ENCODE measurements around the gene PHACTR1. TPM values are rescaled to one million over a fixed set of nuclear protein-coding genes. Genes with fewer than 3 reads are reported as not detected.
"Not testable (repeated sequence)": the region's sequence is repeated elsewhere in the genome, so short reads cannot be mapped to it uniquely, and the experiment has no call there.

PHACTR1 gene
- total RNA-seq, 1 donor from 2014 or later: 7.9 TPM

DNA sequence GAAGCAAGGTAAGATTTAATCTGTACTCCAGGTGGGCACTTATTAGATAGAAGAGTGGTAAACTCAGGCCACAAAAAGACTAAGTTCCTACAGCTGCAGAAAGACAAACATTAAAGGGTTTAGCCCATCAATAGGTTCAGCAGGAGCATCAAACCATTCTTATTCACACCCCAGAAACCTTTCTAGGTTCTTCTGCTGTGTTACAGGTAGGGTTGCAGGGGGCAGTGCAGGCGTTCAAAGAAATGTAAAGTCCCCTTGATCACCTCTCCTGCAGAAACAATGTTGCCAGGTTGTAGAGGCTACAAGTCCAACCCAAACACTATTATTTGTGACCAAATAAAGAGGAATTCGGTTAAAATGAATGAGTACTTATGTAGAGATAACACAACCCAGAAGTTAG is 31.8 kb downstream of the PHACTR1 start:
- ATAC-seq: no peak
- DNase-seq (ENCODE audit: low spot score): no peak
- intact Hi-C loops (cut with DNase I): no loop called here

DNA sequence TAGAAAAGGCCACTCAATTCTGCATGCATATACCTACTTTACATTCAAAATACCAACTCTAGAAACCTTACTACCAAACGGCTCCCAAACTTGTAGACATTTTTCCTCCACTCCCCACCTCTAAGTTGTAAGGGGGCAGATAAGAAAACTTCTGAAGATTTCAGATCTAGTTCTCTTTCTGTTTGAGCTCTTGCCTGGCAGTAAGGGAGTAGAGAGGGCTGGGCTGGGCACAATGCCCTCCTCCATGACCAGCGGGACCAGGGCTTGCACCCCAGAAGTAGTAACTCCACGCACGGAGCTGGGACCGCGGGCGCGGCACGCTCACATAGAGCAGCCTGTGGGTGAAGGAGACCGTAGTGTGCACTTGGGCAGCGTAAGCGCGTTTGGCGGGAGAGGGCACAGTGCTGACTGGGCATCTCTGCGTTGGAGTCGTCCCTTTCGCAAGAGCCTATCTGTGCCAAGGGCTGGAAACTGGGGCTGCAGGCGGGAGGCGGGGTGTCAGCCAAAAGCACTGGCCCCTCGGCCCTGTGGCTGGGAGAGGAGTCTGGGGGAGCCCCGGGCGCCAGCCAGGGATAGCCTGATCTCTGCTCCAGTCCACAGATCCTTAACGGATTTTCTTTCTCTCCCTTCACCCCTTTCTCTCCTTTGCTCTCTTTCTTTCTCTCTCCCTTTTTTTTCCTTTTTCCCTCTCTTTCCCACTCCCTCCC is 32.4 kb downstream of the PHACTR1 start:
- intact Hi-C loops (cut with DNase I): no loop called here
- DNase-seq (ENCODE audit: low spot score): no peak
- ATAC-seq: no peak

GRCh38 chr6:12749531-12750379 is 33.2 kb downstream of the PHACTR1 start:
- ATAC-seq: no peak
- intact Hi-C loops (cut with DNase I): no loop called here
- no peak for DNase-seq (ENCODE audit: low spot score)

GRCh38 chr6:12750416-12750815 is 33.8 kb downstream of the PHACTR1 start:
- no peak for ATAC-seq
- no peak for DNase-seq (ENCODE audit: low spot score)
- intact Hi-C loops (cut with DNase I): no loop called here

DNA sequence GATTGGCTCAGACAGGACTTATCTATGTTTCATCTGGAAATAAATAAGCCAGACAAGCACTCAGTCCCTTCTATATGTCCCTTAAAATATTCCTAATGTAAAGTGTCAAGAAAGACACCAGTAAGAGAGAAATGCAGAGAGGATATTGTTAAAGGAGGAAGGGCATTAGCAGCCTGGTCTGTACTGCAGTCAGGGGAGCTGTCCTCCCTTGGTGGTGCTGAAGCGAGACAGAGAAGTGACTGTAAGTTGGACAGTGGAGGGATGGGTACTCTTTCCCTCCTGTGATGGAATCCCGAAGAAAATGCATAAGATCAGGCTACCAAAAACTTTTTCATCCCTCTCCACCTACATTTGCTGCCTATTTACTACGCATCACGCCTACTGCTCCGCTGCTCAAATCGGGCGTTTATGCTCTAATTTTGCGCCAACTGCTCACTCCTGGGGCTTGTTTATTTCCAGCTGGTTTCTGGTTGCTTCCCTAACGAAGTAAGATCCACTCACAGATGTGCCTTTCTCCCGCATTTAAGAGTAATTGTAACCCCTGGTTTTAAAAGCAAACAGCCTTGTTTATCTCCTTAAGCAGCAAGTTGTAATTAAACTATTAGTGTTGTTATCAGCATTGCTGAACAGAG is 35.2 kb downstream of the PHACTR1 start:
- peak; percentile 66 for DNase-seq (ENCODE audit: low spot score)
- intact Hi-C loops (cut with DNase I): no loop called here
- peak; percentile 42 for ATAC-seq

DNA sequence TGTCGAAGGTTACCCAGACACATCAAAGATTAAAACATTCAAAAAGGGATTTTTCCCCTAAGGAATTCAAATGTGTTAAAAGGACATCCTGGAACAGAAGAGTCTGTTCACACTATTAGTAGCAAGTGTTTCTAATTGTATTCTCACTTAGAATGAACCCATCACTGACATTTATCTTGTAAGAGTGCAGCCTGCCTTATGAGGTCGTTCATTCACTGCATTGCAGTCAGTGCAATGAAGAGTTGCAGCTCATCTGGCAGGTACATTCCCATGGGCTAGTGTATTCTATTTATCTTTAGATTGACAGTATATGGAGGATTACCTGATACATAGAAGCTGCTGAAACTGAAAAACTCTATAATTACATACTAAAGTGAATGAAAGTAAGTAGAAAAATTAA is 36.5 kb downstream of the PHACTR1 start:
- DNase-seq (ENCODE audit: low spot score): no peak
- ATAC-seq: no peak
- intact Hi-C loops (cut with DNase I): no loop called here

DNA sequence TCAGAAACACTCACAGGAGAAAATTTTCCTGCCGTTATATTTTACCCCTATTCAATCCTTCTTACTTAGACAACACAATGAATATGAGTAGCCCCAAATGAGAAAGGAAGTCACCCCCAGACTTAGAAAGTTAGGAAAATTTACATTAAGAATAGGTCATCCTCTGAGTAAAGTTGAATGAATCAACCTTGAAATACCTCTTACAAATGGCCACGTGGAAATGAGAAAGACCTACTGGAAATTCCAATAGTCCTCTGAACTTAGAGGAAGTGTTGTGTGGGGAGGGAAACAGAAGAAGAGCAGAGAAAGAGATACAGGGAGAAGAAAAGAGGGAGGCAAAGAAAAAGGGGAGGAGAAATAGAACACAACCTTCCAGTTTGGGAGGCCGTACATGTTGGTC is 43.7 kb downstream of the PHACTR1 start:
- intact Hi-C loops (cut with DNase I): no loop called here
- DNase-seq (ENCODE audit: low spot score) (no peak), ATAC-seq (no peak)

DNA sequence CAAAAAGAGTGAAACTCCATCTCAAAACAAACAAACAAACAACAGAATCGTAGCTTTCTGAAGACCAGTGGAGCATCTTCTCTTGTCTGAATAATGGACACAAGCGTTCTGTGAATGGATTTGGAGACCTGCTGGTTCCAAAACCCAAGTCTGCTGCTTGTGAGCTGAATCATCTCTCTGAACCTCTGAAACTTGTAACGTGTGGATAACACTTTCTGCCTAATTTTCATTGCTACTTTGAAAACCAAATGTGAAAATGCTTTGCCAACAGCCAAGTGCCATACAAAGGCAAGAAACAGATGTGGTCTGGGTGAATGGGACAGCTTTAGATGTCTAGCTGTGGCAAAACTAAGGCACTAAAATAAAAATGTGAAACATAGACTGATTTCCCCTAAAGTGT is 44.3 kb downstream of the PHACTR1 start:
- intact Hi-C loops (cut with DNase I): no loop called here
- ATAC-seq: no peak

DNA sequence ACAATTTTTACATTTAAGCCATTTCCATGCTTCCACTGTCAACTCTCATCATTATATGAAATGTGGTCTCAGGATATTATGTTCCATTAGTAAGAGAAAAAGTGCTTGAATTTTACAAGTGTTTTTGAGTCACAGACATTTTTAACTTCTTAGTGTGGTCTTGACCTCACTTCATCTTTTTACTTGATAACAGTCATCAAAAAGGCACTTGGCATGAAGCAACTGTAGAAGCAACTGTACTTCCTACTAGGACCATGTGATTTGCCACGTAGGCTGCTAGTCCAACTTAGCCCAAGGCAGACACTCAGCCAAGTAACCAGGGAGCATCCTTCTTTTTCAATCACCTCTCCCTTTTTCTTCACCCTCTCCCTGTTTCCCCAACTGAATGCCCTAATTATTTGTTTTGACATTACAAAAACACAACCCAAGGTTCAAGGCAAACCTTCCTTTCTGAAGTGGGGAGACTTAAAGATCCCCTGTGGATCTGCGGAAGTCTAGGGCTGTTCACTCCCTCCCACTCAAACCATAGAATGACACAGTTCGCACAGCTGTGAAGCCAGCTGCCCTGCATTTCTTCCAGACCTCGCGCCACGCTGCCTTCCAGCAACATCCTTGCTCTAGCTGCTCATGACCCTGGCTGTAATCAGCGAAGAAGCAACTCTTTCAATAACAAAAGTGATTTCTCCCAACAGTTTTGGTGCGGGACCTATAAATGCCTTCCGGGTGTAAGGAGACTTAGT is 45.0 kb downstream of the PHACTR1 start:
- DNase-seq (ENCODE audit: low spot score) (no peak), ATAC-seq (no peak)
- intact Hi-C loops (cut with DNase I): no loop called here

More for the DNA sequence above, 44.3 kb downstream of the PHACTR1 start:
- DNase-seq (ENCODE audit: low spot score): no peak

- ATAC-seq; DNase-seq (ENCODE audit: low spot score); intact Hi-C loops (cut with DNase I): not testable (repeated sequence)
Observed at GRCh38 chr6:12762731-12763434, 46.3 kb downstream of the PHACTR1 start.

GRCh38 chr6:12766365-12766764 is 49.8 kb downstream of the PHACTR1 start:
- ATAC-seq (no peak), DNase-seq (ENCODE audit: low spot score) (no peak)
- intact Hi-C loops (cut with DNase I): no loop called here

DNA sequence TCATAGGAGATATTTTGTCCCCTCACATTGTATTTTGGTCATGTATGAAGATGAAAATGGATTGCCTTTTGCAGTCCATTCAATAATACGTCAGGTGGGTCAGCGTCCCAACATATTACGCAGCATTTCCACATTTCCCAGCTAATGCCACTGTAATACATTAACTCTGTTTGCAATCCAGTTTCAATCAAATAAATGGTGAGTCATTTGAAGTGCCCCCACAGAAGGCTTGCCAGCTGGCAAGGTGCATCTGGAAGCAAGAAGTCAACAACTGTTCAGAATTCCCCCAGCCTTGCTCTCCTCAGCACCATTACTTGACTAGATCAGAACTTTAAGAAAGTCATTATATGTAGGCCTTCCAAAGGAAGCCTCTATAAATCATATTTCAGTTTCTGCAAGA is 50.4 kb downstream of the PHACTR1 start:
- intact Hi-C loops (cut with DNase I): no loop called here
- ATAC-seq: no peak

DNA sequence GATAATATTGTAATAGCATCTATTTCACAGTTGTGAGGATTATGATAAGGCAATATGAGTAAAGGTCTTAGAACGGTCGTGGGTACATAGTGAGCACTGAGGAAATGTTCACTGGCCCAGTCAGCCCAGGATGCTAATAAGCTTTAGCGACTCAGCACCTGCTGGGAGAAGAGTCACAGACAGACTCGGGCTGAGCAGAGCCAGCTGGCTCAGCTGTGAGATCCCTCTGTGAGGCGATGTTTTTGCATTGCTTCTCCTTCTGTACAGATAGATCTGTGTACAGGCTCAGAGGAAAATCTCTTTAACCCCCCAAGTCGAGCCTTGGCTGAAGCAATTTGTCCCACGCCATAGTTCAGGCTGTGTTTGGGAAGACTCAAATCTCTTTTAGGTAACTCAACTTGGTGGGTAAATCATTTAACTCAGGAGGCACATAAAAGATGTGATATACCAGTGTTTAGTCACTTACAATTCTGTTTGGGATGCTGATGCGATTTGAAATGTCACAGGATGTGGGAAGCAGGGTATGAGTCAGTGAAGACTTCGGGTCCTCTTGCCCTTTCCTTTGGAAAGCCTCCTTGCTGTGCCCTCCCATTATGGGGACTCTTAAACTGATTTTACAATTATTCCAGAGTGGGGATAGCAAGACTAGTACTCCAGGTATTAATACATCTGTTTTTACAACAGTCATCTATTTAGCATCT is 53.1 kb downstream of the PHACTR1 start:
- intact Hi-C loops (cut with DNase I): no loop called here
- ATAC-seq (no peak), DNase-seq (ENCODE audit: low spot score) (no peak)

More for the DNA sequence above, 50.4 kb downstream of the PHACTR1 start:
- no peak for DNase-seq (ENCODE audit: low spot score)

DNA sequence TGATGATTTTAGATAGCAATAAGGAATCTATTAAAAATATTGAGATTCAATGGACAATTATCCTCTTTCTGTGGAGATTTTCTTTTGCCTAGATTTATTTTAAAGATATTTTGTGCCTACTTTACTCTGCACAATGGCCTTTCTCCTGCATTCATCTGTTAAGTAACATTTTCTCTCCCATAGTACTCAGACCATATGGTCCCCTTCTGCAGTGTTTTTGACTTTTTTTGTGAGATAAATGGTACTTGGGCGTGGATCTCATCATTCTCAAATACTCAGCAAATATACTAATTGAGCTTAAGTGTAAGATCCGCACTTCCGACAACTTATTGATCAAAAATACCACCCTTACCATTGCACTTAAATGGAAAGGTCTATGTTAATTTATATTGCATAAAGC is 55.8 kb downstream of the PHACTR1 start:
- DNase-seq (ENCODE audit: low spot score) (no peak), ATAC-seq (no peak)
- intact Hi-C loops (cut with DNase I): no loop called here

DNA sequence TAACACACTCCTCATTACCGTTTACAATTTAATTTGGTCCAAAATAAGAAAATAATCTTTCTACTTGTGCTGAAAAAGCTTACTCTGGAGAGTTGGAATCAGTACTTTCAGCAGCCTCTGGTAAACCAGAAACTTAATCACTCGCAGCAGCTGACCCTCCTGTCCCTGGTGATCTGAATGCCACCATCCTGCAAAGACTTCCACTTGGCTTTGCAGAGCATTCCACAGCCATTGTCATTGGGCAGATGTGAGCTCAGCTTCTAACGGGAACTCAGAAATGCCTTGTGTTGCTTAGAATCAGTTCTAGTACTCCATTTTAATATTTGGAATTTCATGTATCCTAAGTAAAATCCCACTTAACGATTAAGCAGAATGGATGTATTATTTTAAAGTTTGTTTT is 59.7 kb downstream of the PHACTR1 start:
- no peak for ATAC-seq
- no peak for DNase-seq (ENCODE audit: low spot score)
- intact Hi-C loops (cut with DNase I): no loop called here

DNA sequence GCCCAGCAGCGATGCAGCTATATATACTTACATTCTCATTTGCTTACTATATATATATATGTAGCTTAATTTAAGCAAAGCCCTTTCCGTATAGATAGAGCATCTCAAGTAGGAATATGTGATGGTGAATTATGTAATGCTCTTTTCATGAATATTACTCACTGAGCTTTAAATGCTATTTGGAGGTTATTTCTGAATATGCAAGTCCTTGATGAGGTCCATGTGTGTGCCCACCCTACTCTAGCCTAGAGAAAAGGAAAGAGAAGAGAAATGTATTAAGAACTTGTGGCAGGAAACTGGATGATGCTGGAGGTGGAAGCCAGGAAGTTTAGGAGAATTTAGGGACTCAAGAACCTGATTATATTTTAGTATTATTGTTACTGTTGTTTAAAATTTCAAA is 63.2 kb downstream of the PHACTR1 start:
- intact Hi-C loops (cut with DNase I): no loop called here
- ATAC-seq: no peak
- DNase-seq (ENCODE audit: low spot score): no peak

- ATAC-seq (no peak), DNase-seq (ENCODE audit: low spot score) (no peak)
- intact Hi-C loops (cut with DNase I): no loop called here
Observed at GRCh38 chr6:12782136-12782535, 65.6 kb downstream of the PHACTR1 start.

- intact Hi-C loops (cut with DNase I): no loop called here
- DNase-seq (ENCODE audit: low spot score) (no peak), ATAC-seq (no peak)
Observed at GRCh38 chr6:12785301-12785700, 68.7 kb downstream of the PHACTR1 start.

Measured in sciatic nerve (tissue), 2 donors.